PC-9 (cell line): ENCODE data around the gene LMX1B.

ENCODE experiments used
- EZH2 ChIP-seq: fragments of 200-600 bp; sonication (generic); IDR thresholded peaks from 2 replicates; pipeline ENCODE4 v1.8.0; 2017; ENCODE audit warnings: antibody characterized with exemption, low read depth
- TF ChIP-seq, protein P1 (sequence below): fragments of 200-600 bp; sonication (generic); conservative IDR thresholded peaks from 2 replicates; pipeline ENCODE4 v1.6.1; 2017; ENCODE audit warnings: mixed run types, antibody characterized with exemption, mild to moderate bottlenecking, moderate library complexity

DNA sequence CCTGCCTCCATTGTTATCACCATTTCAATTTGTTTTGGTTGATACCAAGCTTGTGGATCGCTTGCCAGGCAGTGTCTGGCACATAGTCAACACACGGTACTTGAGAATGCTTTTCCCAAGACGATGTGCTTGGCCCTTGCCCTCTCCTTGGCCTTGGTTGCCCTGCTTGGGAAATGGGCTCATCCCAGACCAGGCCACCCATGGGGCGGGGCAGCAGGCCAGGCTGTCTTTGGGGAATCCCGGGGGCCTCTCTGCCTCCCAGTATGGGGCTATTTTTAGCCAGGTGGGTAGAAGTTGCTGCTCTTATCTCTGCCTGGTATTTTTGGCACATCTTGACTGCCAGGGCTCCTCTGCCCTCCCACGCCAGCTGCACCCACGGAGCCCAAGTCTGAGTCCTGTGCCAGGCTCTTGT lies 49.9 kb downstream of the LMX1B start:
- TF ChIP-seq, protein P1, sequence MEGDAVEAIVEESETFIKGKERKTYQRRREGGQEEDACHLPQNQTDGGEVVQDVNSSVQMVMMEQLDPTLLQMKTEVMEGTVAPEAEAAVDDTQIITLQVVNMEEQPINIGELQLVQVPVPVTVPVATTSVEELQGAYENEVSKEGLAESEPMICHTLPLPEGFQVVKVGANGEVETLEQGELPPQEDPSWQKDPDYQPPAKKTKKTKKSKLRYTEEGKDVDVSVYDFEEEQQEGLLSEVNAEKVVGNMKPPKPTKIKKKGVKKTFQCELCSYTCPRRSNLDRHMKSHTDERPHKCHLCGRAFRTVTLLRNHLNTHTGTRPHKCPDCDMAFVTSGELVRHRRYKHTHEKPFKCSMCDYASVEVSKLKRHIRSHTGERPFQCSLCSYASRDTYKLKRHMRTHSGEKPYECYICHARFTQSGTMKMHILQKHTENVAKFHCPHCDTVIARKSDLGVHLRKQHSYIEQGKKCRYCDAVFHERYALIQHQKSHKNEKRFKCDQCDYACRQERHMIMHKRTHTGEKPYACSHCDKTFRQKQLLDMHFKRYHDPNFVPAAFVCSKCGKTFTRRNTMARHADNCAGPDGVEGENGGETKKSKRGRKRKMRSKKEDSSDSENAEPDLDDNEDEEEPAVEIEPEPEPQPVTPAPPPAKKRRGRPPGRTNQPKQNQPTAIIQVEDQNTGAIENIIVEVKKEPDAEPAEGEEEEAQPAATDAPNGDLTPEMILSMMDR: no peak
- TF ChIP-seq EZH2: no peak
